Right atrium auricular region (tissue), 2 donors: ENCODE measurements around the gene UBE4B. TPM values are rescaled to one million over a fixed set of nuclear protein-coding genes. Genes with fewer than 3 reads are reported as not detected.
"Not testable (repeated sequence)": the region's sequence is repeated elsewhere in the genome, so short reads cannot be mapped to it uniquely, and the experiment has no call there.

Source experiments
- DNase-seq: peaks from one replicate; pipeline ENCODE4 v3.0.0-alpha.2; 2019; ENCODE audit warnings: low spot score
- H3K27ac ChIP-seq, 2 donors: fragments of 200-600 bp; sonication (generic); 1 replicate in 1 of 2; 2 replicates in 1 of 2; pipeline ENCODE4 v1.5.1; 2016 to 2019
- H3K27me3 ChIP-seq, 2 donors: fragments of 200-600 bp; sonication (generic); one replicate each; pipeline versions ENCODE4 v1.5.1 to v1.6.0; 2017 to 2019
- H3K36me3 ChIP-seq: fragments of 200-600 bp; sonication (generic); one replicate; pipeline ENCODE4 v1.5.1; 2016
- H3K4me1 ChIP-seq, 2 donors: fragments of 200-600 bp; sonication (generic); one replicate each; pipeline versions ENCODE4 v1.5.1 to v1.6.0; 2017 to 2019
- H3K4me3 ChIP-seq, 2 donors: fragments of 200-600 bp; sonication (generic); 1 replicate in 1 of 2; 2 replicates in 1 of 2; pipeline ENCODE4 v1.5.1; 2017 to 2019; ENCODE audit warnings: mild to moderate bottlenecking in 1 of 2, moderate library complexity in 1 of 2
- H3K9me3 ChIP-seq, 2 donors: fragments of 200-600 bp; sonication (generic); one replicate each; pipeline ENCODE4 v1.5.1; 2019
- CTCF ChIP-seq, 2 donors: fragments of 200-600 bp; sonication (generic); IDR thresholded peaks; one replicate each; pipeline ENCODE4 v1.5.1; 2019; ENCODE audit warnings: antibody characterized with exemption in 2 of 2
- total RNA-seq, 2 donors: library from RNA; depleted of rRNA; stranded (reverse); fragments of >200 nt; gene quantifications; one replicate each; pipeline ENCODE4 v1.1.0, GENCODE V29; 2016

UBE4B gene
- total RNA-seq, 2 donors from 2014 or later = 50.2 to 71.3 TPM

GRCh38 chr1:10027027-10027426 lies 5.7 kb upstream of the UBE4B start:
- Histone ChIP-seq H3K4me1 (peaks cover 0 to 5% of the 10 kb centered on the region in 2 donors), H3K9me3 (no peaks in the 10 kb centered on the region), H3K27ac (no peak overlapping the region), H3K36me3 (no peaks in the 10 kb centered on the region), H3K27me3 (no peaks in the 10 kb centered on the region), H3K4me3 (no peak overlapping the region)
- no peak for DNase-seq
- TF ChIP-seq CTCF (IDR thresholded peaks at IDR 0.05) = no peak

- not testable (repeated sequence) for H3K9me3 ChIP-seq, H3K36me3 ChIP-seq, H3K27ac ChIP-seq, H3K4me3 ChIP-seq, DNase-seq, H3K27me3 ChIP-seq
- H3K4me1 ChIP-seq = peaks cover 0 to 15% of the 10 kb centered on the region in 2 donors
These were observed 3.7 kb upstream of the UBE4B start for GRCh38 chr1:10028956-10029500.

- Histone ChIP-seq H3K27ac (peak overlapping the region in 1 of 2 donors; percentile 95), H3K36me3 (no peaks in the 10 kb centered on the region), H3K4me3 (no peak overlapping the region), H3K27me3 (no peaks in the 10 kb centered on the region), H3K9me3 (no peaks in the 10 kb centered on the region), H3K4me1 (peaks cover 0 to 27% of the 10 kb centered on the region in 2 donors)
- no peak for DNase-seq
- TF ChIP-seq CTCF (IDR thresholded peaks at IDR 0.05) = no peak
These were observed 1.3 kb upstream of the UBE4B start for GRCh38 chr1:10031461-10031860.

- peaks cover 0 to 27% of the 10 kb centered on the region in 2 donors for H3K4me1 ChIP-seq
- no peak for TF ChIP-seq CTCF (IDR thresholded peaks at IDR 0.05)
- DNase-seq = no peak
These were observed 644 bp downstream of the UBE4B start for GRCh38 chr1:10033359-10033845.

GRCh38 chr1:10042746-10043145 lies 10.0 kb downstream of the UBE4B start:
- no peak for DNase-seq
- Histone ChIP-seq H3K4me1 (peaks cover 0 to 33% of the 10 kb centered on the region in 2 donors), H3K27ac (no peak overlapping the region), H3K4me3 (no peak overlapping the region), H3K9me3 (no peaks in the 10 kb centered on the region), H3K27me3 (no peaks in the 10 kb centered on the region), H3K36me3 (peaks cover under 1% of the 10 kb centered on the region)
- no peak for TF ChIP-seq CTCF (IDR thresholded peaks at IDR 0.05)

More at GRCh38 chr1:10033359-10033845, 644 bp downstream of the UBE4B start:
- H3K36me3 ChIP-seq = peaks cover 13% of the 10 kb centered on the region
- no peaks in the 10 kb centered on the region for H3K27me3 ChIP-seq
- no peaks in the 10 kb centered on the region for H3K9me3 ChIP-seq
- H3K27ac ChIP-seq = peak overlapping the region; percentile 94 to 95
- peak overlapping the region; percentile 87 to 90 for H3K4me3 ChIP-seq

GRCh38 chr1:10045480-10046355 lies 13.0 kb downstream of the UBE4B start:
- no peak for DNase-seq
- no peak for TF ChIP-seq CTCF (IDR thresholded peaks at IDR 0.05)
- no peaks in the 10 kb centered on the region for H3K9me3 ChIP-seq
- H3K36me3 ChIP-seq = no peaks in the 10 kb centered on the region
- H3K4me3 ChIP-seq = no peak overlapping the region
- peaks cover 0 to 42% of the 10 kb centered on the region in 2 donors for H3K4me1 ChIP-seq
- H3K27me3 ChIP-seq = no peaks in the 10 kb centered on the region
- peak overlapping the region; percentile 4 to 51 for H3K27ac ChIP-seq
